OCI-LY3 (cell line): Measurements from ENCODE around the gene TCTN1.
"Not testable (repeated sequence)": the region's sequence is repeated elsewhere in the genome, so short reads cannot be mapped to it uniquely, and the experiment has no call there.

Experiments
- H2AFZ ChIP-seq: fragments of 200-600, 300-600 bp; shearing (Covaris generic); 2 replicates; pipeline ENCODE4 v1.6.0; 2014; ENCODE audit warnings: antibody characterized with exemption, low read depth, low read length
- H3K27ac ChIP-seq: fragments of 200-600, 300-600 bp; sonication (generic); 2 replicates; pipeline ENCODE4 v1.5.1; 2014; ENCODE audit warnings: mild to moderate bottlenecking, low read length, moderate library complexity, mixed read lengths
- H3K27me3 ChIP-seq: fragments of 200-600, 300-600 bp; sonication (generic); 2 replicates; pipeline ENCODE4 v1.6.1; 2014; ENCODE audit warnings: low read depth, low read length, mixed read lengths
- H3K36me3 ChIP-seq: fragments of 200-600, 300-600 bp; sonication (generic); replicated peaks from 2 replicates; pipeline ENCODE3; 2014; ENCODE audit warnings: low read depth, low read length, mixed read lengths
- H3K4me1 ChIP-seq: fragments of 300-600, 200-600 bp; sonication (generic); 2 replicates; pipeline ENCODE4 v1.6.1; 2014; ENCODE audit warnings: low read length, mixed read lengths
- H3K4me2 ChIP-seq: fragments of 200-600, 300-600 bp; sonication (generic); 2 replicates; pipeline ENCODE4 v1.6.1; 2014; ENCODE audit warnings: low read length, mixed read lengths
- H3K4me3 ChIP-seq: fragments of 300-600, 200-600 bp; sonication (generic); 2 replicates; pipeline ENCODE4 v1.5.1; 2014; ENCODE audit warnings: antibody characterized with exemption, mild to moderate bottlenecking, low read length, moderate library complexity
- H3K79me2 ChIP-seq: fragments of 300-600, 200-600 bp; shearing (Covaris generic); 2 replicates; pipeline ENCODE4 v1.6.1; 2014; ENCODE audit warnings: mild to moderate bottlenecking, low read length, mixed read lengths
- H3K9ac ChIP-seq: fragments of 300-600, 200-600 bp; shearing (Covaris generic); 2 replicates; pipeline ENCODE4 v1.6.0; 2014; ENCODE audit warnings: mild to moderate bottlenecking, low read length, moderate library complexity
- H3K9me3 ChIP-seq: fragments of 200-600, 300-600 bp; shearing (Covaris generic); 2 replicates; pipeline ENCODE4 v1.6.1; 2014; ENCODE audit warnings: low read length, mixed read lengths; ENCODE audit not compliant: insufficient read depth
- H4K20me1 ChIP-seq: fragments of 200-600, 300-600 bp; sonication (generic); 2 replicates; pipeline ENCODE4 v1.6.1; 2016; ENCODE audit warnings: low read length, mixed read lengths; ENCODE audit not compliant: insufficient read depth
- EZH2phosphoT487 ChIP-seq: fragments of 200-600 bp; shearing (Covaris generic); IDR thresholded peaks from 2 replicates; pipeline ENCODE4 v1.6.1; 2018; ENCODE audit warnings: antibody characterized with exemption, mixed run types, low read depth
- TF ChIP-seq, protein P1 (sequence below): fragments of 200-600, 300-600 bp; sonication (generic); IDR thresholded peaks from 2 replicates; pipeline ENCODE4 v1.5.1; 2014; ENCODE audit warnings: antibody characterized with exemption, low read length, low read depth

Gene TCTN1

DNA sequence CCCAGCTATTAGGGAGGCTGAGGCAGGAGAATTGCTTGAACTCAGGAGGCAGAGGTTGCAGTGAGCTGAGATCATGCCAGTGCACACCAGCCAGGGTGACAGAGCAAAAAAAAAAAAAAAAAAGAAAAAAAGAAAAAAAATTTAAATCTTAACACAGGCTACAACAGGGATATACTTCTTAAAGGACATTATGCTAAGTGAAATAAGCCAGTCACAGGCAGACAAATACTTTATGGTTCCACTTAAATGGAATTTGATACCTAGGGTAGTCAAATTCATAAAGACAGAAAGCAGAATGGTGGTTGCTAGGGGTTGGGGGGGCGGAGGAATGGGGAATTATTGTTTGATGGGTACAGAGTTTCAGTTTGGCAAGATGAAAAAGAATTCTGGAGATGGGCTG is 16.0 kb upstream of the TCTN1 start:
- no peaks in the 10 kb centered on the region for H3K79me2 ChIP-seq
- H3K4me1 ChIP-seq = peaks cover 20% of the 10 kb centered on the region
- no peak overlapping the region for H3K4me3 ChIP-seq
- no peak overlapping the region for H3K4me2 ChIP-seq
- H3K9ac ChIP-seq = no peak overlapping the region
- H4K20me1 ChIP-seq = no peaks in the 10 kb centered on the region
- no peaks in the 10 kb centered on the region for H3K27me3 ChIP-seq
- H3K36me3 ChIP-seq = no peaks in the 10 kb centered on the region
- no peaks in the 10 kb centered on the region for H3K9me3 ChIP-seq
- H2AFZ ChIP-seq = no peak overlapping the region
- no peak overlapping the region for H3K27ac ChIP-seq
- no peak for TF ChIP-seq EZH2phosphoT487
- TF ChIP-seq, protein P1, sequence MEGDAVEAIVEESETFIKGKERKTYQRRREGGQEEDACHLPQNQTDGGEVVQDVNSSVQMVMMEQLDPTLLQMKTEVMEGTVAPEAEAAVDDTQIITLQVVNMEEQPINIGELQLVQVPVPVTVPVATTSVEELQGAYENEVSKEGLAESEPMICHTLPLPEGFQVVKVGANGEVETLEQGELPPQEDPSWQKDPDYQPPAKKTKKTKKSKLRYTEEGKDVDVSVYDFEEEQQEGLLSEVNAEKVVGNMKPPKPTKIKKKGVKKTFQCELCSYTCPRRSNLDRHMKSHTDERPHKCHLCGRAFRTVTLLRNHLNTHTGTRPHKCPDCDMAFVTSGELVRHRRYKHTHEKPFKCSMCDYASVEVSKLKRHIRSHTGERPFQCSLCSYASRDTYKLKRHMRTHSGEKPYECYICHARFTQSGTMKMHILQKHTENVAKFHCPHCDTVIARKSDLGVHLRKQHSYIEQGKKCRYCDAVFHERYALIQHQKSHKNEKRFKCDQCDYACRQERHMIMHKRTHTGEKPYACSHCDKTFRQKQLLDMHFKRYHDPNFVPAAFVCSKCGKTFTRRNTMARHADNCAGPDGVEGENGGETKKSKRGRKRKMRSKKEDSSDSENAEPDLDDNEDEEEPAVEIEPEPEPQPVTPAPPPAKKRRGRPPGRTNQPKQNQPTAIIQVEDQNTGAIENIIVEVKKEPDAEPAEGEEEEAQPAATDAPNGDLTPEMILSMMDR = no peak

DNA sequence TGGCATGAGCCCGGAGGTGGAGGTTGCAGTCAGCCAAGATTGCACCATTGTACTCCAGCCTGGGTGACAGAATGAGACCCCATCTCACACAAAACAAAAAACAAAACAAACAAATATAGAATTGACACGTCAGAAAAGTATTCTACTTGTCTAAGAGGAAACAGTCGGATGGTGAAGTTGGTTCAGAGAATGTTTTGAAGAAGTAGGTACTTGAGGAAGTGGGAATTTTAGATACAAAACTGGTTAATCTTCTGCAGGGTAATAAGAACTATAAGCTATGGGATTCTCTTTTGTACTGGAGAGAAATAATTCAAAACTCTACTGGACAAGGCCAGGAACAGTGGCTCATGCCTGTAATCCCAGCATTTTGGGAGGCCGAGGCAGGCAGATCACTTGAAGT is 14.6 kb upstream of the TCTN1 start:
- H4K20me1 ChIP-seq = no peaks in the 10 kb centered on the region
- H3K36me3 ChIP-seq = no peaks in the 10 kb centered on the region
- no peaks in the 10 kb centered on the region for H3K9me3 ChIP-seq
- no peak for TF ChIP-seq EZH2phosphoT487
- TF ChIP-seq, protein P1 = no peak
- peak overlapping the region; percentile 5 for H3K27ac ChIP-seq
- peaks cover 25% of the 10 kb centered on the region for H3K4me1 ChIP-seq
- no peak overlapping the region for H3K4me3 ChIP-seq
- no peak overlapping the region for H3K9ac ChIP-seq
- no peaks in the 10 kb centered on the region for H3K79me2 ChIP-seq
- H3K27me3 ChIP-seq = no peaks in the 10 kb centered on the region
- peak overlapping the region; percentile 5; the same call in 1 of the 2 replicates for H2AFZ ChIP-seq
- H3K4me2 ChIP-seq = peak overlapping the region; percentile 37

DNA sequence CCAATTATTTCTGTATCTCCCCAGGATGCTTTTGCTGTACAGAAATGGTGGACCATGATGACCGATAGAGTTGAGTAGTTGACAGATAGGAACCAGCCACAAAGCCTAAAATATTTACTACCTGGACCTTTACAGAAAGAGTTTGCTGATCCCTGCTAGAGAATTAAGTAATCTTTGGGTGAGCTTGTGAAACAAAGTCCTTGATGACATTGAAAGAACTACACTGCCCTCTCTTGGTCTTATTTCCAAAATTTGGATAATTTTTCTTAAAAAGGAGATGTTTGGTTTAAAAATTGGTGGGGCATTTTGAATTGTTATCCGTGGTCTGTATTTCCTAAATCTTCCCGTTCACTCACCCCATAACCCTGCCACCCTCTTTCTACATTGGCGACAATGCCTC is 13.7 kb upstream of the TCTN1 start:
- Histone ChIP-seq H3K27ac (no peak overlapping the region), H3K4me2 (peak overlapping the region; percentile 18), H3K4me1 (peaks cover 34% of the 10 kb centered on the region), H3K79me2 (no peaks in the 10 kb centered on the region), H3K4me3 (no peak overlapping the region), H3K27me3 (no peaks in the 10 kb centered on the region), H3K36me3 (no peaks in the 10 kb centered on the region), H4K20me1 (no peaks in the 10 kb centered on the region), H3K9me3 (no peaks in the 10 kb centered on the region), H3K9ac (no peak overlapping the region), H2AFZ (peak overlapping the region; percentile 43; the same call in 1 of the 2 replicates)
- TF ChIP-seq, protein P1 = peak; percentile 77
- TF ChIP-seq EZH2phosphoT487 = no peak

DNA sequence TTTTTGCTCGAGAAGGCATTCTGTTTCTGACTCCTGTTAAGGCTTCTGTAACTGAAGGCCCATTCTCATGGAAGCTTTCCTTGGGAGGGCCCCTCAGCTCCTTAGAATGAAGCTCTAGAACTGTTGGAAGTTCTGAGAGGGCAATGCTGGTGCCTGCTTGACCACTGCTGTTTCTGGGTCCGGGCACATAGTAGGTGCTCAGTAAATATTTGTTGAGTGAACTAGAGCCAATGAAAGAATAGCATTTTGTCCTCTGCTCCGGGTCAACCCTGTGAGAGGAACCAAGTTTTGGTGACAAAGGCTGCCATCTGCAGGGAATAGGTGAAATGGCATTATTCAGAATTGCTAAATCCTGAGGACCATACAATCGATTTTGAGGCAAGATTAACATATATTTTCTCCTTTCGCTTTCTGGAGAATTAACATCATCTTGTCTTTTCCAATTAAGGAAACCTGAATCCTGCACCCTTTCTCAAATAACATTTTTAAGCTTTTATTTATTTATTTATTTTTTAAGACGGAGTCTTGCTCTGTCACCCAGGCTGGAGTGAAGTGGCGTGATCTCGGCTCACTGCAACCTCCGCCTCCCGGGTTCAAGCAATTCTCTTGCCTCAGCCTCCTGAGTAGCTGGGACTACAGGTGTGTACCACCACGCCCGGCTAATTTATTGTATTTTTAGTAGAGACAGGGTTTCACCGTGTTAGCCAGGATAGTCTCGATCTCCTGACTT is 11.7 kb upstream of the TCTN1 start:
- TF ChIP-seq, protein P1 = peak; percentile 75
- H3K9me3 ChIP-seq, H3K9ac ChIP-seq, H3K27me3 ChIP-seq, H3K4me3 ChIP-seq, H3K36me3 ChIP-seq, H2AFZ ChIP-seq, H4K20me1 ChIP-seq, H3K79me2 ChIP-seq, H3K4me2 ChIP-seq, H3K27ac ChIP-seq: not testable (repeated sequence)
- H3K4me1 ChIP-seq = peaks cover 50% of the 10 kb centered on the region
